A549 treated with Hydrocortisone at 1 μM for 4 hours (cell line): ENCODE results near the gene FBL. TPM values are rescaled to one million over a fixed set of nuclear protein-coding genes. Genes with fewer than 3 reads are reported as not detected.

ENCODE experiments used
- total RNA-seq: library from RNA; stranded (reverse); fragments of 200-300 nt; extraction: Qiagen RNA extraction; gene quantifications from 5 replicates; pipeline ENCODE4 v1.2.3, GENCODE V29; 2022

The FBL gene
- 583 to 713 TPM (median 684 TPM) in 5 replicates for total RNA-seq

DNA sequence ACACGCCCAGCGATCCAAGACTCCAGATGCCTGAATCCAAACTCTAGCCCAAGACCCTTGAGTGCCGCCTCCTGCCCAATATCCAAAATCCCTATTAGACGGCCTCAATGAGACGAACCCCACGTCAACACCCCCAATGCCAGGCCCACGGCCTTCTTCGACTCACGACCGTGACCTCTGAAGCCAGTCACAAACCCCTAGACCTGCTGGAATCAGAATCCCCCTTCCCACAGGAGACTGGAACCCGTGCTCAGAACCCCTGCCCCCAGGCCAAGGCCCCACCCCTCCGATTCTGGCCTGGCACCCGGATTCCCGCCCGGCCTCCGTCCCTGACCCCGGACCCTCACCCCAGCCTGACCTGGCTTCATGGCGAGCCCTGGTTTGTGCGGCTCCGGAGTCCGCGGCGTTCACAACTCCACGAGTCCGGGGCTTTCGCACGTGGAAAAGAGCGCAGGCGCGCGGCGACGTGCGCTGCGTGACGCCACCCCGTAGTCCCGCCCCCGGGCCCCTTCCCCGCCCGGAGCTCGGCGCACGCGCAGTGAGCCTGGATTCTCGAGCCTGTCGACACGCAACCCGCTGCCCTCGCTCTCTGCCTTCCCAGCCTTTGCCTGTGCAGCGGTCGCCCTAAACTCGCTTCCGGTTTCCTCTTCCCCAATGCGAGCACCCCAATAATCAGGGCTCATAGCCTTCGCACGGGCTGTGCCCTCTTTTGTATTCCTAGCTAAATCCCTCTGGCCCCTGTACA, at the start of gene FBL:
Gene FBL (minus strand): TSS at position 447 of the 745 bp plus-strand sequence. CDS start 79 bp downstream, at position 368.

DNA sequence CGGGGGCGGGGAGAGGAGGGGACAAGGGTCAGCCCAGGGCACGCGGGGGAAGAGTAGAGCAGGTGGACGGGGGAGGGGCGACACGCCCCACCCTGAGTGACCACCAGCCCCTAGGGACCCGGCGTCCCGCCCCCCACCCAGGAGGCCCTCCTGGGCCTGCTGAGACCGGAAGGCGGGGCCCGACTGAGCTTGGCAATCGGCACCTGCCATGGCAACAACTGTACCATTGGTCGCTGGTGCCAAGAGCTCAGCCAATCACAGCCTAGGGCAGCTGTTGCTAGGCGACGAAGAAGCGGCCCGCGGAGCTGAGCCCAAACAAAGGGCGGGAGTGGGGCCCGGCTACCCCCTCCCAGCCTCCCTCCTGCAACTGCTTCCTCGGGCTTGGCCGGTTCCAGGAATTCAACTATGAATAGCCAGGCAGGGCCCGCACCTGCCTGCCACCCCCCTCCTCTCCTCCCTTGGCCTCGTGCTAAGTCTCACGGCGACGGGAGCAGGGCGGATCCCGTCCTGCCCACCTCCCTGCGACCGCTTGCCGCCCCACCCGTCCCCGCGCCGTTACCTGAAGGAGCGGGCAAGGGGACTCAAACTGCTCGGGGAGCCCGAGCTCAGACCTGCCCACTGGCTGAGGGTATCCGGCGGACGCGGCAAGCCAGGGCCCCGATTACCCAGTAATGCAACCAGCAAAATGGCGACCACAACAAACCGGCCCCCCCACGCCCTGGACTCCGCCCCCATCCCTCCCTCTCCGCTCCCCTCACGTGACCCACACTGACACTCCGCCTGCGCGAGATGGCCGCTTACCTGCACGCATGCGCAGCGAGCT, 12.5 kb downstream of the FBL start, which contains the start of gene DYRK1B:
Gene DYRK1B (minus strand): TSS at position 699 of the 823 bp plus-strand sequence. CDS start 2,295 bp downstream, outside the sequence.

Other genes starting within 250 kb of the FBL start
- not detected in 5 replicates for gene LGALS13, start 243.9 kb downstream of the FBL start, total RNA-seq
- not detected in 5 replicates for gene LGALS16, start 190.5 kb downstream of the FBL start, total RNA-seq
- gene LGALS14, start 141.9 kb downstream of the FBL start, total RNA-seq: not detected in 5 replicates
- 0.18 TPM in 1 of 5 replicates, not detected in the others for gene CLC, start 108.3 kb downstream of the FBL start, total RNA-seq
- gene LEUTX, start 67.5 kb downstream of the FBL start, total RNA-seq: not detected in 5 replicates
- 18.2 to 22.5 TPM (median 20.4 TPM) in 5 replicates for gene DYRK1B, start 12.2 kb downstream of the FBL start, total RNA-seq
- 0.63 to 0.97 TPM (median 0.70 TPM) in 5 replicates for gene FCGBP, start 88.3 kb upstream of the FBL start, total RNA-seq
- 257 to 292 TPM (median 275 TPM) in 5 replicates for gene PSMC4, start 124.8 kb upstream of the FBL start, total RNA-seq
- gene ZNF546, start 150.7 kb upstream of the FBL start, total RNA-seq: 1.3 to 2.7 TPM (median 2.2 TPM) in 5 replicates
- 5.4 to 6.8 TPM (median 6.4 TPM) in 5 replicates for gene ZNF780B, start 209.9 kb upstream of the FBL start, total RNA-seq
- 25.9 to 29.1 TPM (median 27.7 TPM) in 5 replicates for gene ZNF780A, start 244.6 kb upstream of the FBL start, total RNA-seq